Breast epithelium (tissue), 3 donors: ENCODE measurements around the gene SPATS2.

Experiments used
- POLR2A ChIP-seq: fragments of 450-650 bp; IDR thresholded peaks from one replicate; pipeline ENCODE4 v1.6.1; 2016; ENCODE audit warnings: antibody characterized with exemption, mild to moderate bottlenecking, moderate library complexity
- TF ChIP-seq, protein P1 (sequence below), 3 donors: fragments of 450-650 bp; IDR thresholded peaks; one replicate each; pipeline ENCODE4 v1.5.1; 2016 to 2017; ENCODE audit warnings: antibody characterized with exemption in 3 of 3, mild to moderate bottlenecking in 3 of 3, moderate library complexity in 3 of 3

DNA sequence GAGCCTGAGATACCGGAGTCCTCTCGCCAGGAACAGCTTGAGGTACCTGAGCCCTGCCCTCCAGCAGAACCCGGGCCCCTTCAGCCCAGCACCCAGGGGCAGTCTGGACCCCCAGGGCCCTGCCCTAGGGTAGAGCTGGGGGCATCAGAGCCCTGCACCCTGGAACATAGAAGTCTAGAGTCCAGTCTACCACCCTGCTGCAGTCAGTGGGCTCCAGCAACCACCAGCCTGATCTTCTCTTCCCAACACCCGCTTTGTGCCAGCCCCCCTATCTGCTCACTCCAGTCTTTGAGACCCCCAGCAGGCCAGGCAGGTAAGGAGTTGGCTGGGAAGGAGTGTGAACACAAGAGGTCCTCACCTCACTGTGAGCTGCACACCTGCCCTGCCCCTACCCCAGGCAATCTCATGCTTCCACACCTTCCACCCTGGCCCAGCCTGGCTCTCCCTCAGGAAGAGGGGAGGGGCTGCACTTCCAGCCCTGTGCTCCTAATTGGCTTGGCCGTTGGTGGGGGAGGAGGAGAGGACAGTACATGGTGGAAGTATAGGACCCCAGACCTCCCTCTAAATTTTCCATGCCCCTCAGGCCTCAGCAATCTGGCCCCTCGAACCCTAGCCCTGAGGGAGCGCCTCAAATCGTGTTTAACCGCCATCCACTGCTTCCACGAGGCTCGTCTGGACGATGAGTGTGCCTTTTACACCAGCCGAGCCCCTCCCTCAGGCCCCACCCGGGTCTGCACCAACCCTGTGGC, 36.5 kb upstream of the SPATS2 start:
- TF ChIP-seq, protein P1, sequence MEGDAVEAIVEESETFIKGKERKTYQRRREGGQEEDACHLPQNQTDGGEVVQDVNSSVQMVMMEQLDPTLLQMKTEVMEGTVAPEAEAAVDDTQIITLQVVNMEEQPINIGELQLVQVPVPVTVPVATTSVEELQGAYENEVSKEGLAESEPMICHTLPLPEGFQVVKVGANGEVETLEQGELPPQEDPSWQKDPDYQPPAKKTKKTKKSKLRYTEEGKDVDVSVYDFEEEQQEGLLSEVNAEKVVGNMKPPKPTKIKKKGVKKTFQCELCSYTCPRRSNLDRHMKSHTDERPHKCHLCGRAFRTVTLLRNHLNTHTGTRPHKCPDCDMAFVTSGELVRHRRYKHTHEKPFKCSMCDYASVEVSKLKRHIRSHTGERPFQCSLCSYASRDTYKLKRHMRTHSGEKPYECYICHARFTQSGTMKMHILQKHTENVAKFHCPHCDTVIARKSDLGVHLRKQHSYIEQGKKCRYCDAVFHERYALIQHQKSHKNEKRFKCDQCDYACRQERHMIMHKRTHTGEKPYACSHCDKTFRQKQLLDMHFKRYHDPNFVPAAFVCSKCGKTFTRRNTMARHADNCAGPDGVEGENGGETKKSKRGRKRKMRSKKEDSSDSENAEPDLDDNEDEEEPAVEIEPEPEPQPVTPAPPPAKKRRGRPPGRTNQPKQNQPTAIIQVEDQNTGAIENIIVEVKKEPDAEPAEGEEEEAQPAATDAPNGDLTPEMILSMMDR (IDR thresholded peaks at IDR 0.05): no peak
- TF ChIP-seq POLR2A: no peak
